GM19372 (cell line): ENCODE data around the gene KRCC1.

ENCODE experiments used
- ATAC-seq: cut with Tn5 transposase; IDR thresholded peaks from one replicate; pipeline ENCODE4 v1.9.1; 2021; ENCODE audit warnings: mild to moderate bottlenecking, low read depth, moderate library complexity; ENCODE audit not compliant: unreplicated experiment

The KRCC1 gene

DNA sequence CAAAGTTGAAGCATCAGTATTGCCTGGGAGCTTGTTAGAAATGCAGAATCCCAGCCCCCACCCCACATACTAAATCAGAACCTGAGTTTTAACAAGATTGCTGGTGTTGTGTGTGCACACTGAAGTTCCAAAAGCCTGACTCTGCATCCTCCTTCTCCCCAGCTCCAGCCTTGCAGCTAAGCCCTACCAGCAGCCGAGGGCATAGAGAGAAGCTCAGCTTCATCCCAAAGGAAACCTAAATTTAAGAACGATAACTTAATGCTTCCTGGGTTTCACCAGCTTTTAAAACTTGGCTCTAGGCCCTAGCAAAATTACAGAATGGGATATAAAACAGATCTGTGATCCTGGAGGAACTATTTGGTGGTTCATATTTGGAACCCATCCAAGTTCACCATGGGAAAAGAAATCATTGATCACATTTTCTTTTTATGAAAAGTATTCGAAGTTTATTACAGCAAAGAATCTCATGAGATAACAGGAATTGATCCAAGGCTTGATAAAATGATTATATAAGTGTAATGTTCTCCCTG is 23.1 kb upstream of the KRCC1 start:
- ATAC-seq, result no peak

GRCh38 chr2:88077080-88077479 is 21.5 kb upstream of the KRCC1 start:
- no peak for ATAC-seq

DNA sequence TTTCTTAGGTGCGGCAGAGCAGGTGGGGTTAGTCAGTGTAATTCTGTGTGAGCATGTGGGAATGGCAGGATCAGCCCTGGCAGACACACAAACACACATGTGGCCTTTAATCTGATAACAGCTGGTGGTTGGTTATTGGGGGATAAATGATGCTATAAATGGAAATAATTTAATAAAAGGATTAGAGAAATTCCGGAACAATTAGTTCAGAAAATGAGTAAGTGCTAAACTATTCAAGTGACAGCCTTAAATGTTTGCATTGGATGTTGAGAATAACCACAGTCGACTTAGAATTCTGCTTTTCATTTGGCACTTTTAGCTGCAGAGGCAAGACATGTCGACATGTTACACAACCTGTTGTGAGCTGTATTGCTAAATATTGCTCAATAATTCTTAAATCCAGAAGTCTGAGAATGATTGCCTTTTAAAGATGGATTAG is 19.3 kb upstream of the KRCC1 start:
- no peak for ATAC-seq

- ATAC-seq, result no peak
Measured at GRCh38 chr2:88074150-88074549, 18.6 kb upstream of the KRCC1 start.

DNA sequence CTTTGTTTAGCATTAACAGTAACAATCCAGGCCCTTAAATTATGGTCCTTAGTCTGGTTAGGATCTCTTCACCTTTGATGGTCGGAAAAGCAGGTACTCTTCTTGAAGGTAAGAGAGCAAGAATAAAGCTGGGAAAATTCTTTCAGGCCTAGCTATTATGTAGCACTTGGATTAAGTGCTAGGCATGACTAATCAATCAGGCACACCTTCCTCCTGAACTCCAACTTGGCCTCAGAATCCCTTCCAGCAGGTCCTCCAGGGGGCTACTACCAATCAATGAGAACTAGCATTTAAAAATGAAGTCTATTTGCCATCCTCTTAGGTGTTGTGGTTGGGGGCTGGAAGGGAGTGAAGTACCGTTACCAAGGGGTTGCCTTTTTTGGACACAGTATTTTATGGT is 15.8 kb upstream of the KRCC1 start:
- no peak for ATAC-seq

DNA sequence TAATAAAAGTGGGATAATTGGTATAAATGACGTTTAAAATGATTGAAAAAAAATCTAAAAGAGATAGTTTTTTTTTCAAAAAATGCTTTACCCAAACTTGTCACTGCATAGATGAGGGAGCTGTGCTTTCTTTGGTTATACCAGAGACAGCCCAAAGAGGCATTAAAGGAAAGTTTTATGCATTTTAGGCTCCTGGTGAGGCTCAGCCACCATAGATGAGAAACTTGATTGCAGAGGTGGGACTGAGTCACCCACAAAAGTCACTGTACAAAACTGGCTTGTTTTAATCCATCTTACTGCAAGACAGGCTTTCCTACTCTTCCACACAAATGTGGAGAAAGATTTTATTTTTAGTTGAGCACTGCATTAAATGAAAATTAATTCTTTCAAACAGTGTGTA is 14.5 kb upstream of the KRCC1 start:
- no peak for ATAC-seq

- no peak for ATAC-seq
Measured at GRCh38 chr2:88069117-88069516, 13.5 kb upstream of the KRCC1 start.

DNA sequence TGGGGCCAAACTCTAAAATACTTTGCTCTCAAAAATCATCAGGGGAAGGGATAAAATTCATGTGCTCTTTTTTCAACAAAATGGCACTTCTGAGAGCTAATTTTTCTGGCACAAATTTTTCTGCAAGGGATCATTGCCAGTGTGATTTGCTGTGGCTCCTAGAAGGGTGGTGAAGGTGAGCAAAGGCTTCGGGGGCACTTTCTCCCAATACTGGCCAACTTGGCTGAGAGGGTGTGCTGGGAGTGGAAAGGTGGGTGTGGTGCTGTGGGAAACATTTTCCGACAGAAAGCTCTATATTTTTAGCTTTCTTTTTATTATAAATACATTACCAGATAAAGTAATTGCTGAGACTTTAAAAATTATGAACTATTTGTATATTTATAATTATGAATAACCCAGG is 12.5 kb upstream of the KRCC1 start:
- ATAC-seq, result no peak

GRCh38 chr2:88067598-88067997 is 12.0 kb upstream of the KRCC1 start, which contains the start of gene SMYD1:
Gene SMYD1, plus strand, starts transcription at chr2:88067825. Its CDS starts 40 bp downstream, at chr2:88067865.
- ATAC-seq, result no peak

DNA sequence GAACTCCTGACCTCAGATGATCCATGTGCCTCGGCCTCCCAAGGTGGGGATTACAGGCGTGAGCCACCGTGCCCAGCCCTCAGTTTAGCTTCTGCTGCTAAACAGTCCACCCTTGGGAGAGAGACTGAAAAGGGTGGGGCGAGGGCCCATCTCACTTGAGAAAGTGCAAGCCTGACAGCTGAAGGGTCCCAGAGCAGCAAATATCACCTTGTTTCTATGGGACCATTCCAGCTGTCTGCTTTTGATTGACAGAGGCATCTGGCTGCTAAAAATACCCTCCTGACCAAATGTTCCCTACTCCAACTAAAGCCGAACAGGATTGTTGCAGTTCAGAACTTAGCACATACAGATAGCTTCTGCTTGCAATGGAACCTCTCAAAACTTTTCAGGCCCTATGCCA is 11.6 kb upstream of the KRCC1 start:
- ATAC-seq, result no peak

- ATAC-seq, result no peak
Measured at GRCh38 chr2:88066543-88066942, 11.0 kb upstream of the KRCC1 start.

DNA sequence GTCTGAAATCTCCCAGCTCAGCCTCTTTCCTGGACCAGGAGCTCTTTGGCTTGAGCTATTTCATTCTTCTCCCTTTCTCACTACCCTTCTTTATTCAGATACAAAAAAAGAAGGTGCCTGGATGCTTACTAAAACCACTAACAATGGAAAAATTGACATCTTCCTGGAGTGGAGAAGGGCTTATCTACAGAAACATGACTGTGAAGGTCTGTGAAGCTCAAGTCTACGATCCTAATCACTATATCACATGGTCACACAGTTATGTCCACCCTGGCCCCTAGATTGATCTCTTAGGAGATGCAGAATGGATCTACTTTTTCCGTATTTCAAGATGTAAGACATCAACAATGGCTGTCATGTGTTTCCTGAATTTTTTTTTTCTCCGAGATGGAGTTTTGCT is 5.7 kb upstream of the KRCC1 start:
- no peak for ATAC-seq

- ATAC-seq, result no peak
Measured at GRCh38 chr2:88060907-88061275, 5.3 kb upstream of the KRCC1 start.

GRCh38 chr2:88059979-88060906 is 4.7 kb upstream of the KRCC1 start:
- peak; percentile 32 for ATAC-seq

DNA sequence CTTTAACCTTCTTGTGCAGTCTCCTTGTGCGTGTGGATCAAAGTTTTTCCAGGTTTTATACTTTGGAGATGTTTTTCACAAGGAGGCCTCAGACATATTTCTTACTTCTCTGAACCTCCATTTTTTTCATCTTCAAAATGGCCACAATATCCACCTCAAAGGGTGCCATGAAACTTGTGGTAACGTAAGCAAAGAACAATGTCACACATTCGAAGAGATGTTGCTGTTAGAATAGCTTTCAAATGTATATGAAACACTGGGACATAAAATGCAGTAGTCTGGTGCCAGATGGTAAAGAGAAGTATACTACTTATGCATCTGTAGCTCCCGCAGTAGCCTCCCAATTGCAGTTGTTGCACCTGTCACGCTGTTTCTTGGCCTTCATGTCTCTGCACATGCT is 2.6 kb upstream of the KRCC1 start:
- ATAC-seq, result no peak

DNA sequence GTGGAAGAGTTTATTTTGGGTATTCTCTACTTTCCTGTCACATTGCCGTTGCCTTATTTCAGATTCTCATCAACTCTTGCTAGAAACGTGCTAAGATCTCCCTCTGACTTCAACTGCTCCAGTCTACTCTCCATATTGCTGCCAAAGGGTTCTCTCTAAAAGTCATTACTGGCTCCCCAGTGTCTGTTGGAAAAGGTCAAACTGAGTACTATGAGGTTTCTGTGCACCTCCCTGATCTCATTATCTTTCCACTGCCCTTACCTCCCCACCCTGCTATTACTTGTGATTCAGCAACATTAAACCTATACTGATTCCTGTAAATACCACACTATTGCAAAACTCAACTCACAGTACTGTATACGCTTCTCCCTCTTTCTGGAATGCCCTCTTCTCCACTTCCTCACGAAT is 1.9 kb upstream of the KRCC1 start:
- no peak for ATAC-seq

DNA sequence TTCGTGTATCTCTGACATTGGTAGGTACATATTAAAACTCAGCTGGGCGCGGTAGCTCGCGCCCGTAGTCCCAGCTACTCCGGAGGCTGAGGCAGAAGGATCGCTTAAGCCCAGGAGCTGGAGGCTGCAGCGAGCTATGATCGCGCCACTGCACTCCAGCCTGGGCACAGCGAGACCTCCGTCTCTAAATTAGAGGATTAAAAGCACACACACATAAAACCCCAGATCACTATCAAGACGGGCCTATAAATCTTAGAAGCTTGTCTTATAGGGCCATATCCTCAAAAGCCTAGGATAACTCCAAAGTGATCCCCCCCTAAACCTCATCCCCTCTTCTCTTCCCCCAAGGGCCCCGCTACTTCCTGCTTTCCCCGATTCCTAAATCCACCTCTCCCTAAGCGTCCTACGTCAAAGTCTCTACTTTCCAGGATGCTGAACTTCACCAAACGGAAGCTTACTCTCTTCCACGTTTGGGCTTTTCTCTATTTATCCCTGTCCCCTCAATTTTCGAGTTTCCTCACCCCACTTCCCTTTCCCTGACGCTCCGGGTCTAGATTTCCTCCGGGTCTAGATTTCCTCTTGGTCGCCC is 707 bp downstream of the KRCC1 start:
- ATAC-seq, result no peak

DNA sequence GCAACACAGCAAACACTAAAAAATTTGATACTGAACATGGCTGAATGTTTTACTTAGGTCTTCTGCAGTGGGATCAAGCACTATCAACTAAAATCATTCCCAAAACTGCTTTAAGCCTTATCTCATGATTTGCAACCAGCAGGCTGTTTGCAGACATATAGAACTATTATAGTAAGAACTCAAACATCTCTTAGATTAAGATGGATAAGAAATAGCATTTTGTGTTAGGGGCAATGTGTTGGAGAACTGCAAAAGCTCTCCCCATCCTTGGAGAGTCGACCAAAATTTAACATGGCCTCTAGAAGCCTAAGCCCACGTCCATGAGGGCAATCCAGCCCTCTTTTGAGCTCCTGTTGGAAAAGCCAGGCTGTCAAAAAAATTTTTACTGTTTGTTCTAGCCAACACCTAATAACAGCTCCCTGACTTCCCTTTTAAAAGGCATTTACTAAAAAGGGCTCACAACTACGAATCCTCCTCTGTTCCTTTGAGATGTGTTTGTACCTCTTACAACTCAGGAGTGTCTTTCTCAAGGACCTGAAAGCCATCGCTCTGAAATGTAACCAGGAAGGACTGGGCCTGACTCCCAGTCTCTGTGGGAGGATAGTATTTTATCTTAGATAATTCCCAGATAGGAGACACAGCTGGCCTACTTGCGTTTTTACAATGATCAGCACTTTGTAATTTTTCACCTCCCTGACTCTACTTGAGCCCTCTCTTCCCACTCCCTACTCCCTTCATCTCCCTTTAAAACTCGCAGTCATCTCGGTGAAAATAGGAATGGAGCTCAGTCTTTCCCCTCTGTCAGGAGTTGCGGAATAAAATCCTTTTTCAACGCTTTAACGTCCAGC is 1.4 kb downstream of the KRCC1 start:
- ATAC-seq, result no peak

- ATAC-seq, result no peak
Measured at GRCh38 chr2:88053296-88053695, 2.3 kb downstream of the KRCC1 start.

DNA sequence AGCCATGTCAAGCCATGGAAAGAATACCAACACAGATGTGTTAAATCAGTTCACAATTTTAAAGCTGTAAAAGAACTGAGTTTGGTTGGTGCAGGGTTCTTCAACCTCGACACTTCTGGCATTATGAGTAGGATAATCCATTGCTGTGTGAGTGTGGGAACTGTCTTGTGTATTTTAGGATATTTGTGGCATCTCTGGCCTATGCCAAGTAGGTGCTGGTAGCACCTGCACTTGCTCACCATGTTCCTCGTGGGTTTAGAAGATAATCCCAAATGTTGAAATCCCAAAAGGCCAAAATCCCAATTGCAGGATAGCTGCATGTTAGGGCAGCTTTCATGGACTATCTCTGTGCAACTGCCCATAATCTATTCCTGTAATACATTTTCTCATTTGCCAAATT is 3.8 kb downstream of the KRCC1 start:
- ATAC-seq, result no peak

- no peak for ATAC-seq
Measured at GRCh38 chr2:88049622-88050021, 6.0 kb downstream of the KRCC1 start.
